Measurements from ENCODE around the gene TNNI3K. TPM values are rescaled to one million over a fixed set of nuclear protein-coding genes. Genes with fewer than 3 reads are reported as not detected.

Gene TNNI3K
- total RNA-seq, 1 experiment from 2014 or later = not detected

- Mint-ChIP-seq H3K4me3 (no peak overlapping the region), H3K9me3 (no peaks in the 10 kb centered on the region), H3K4me1 (no peaks in the 10 kb centered on the region), H3K27ac (no peak overlapping the region), H3K27me3 (ENCODE audit: low read depth) (no peaks in the 10 kb centered on the region), H3K36me3 (ENCODE audit: insufficient read depth in 1 of 3, low read depth in 3 of 3) (no peaks in the 10 kb centered on the region)
- H2AFZ ChIP-seq (ENCODE audit: low read length) = no peak overlapping the region
- no peak for TF ChIP-seq CTCF (conservative IDR thresholded peaks at IDR 0.05)
- no peaks in the 10 kb centered on the region for H4K20me1 ChIP-seq (ENCODE audit: control insufficient read depth, insufficient read depth, insufficient read length)
- WGBS (ENCODE audit: extremely low coverage, insufficient read length, low lambda C conversion rate) = no CpG with 5 or more reads among the region's 6 CpGs
- H3T11ph ChIP-seq (ENCODE audit: low read length) = no peak overlapping the region
- H3K27me3 ChIP-seq (ENCODE audit: insufficient read depth, low read length) = no peaks in the 10 kb centered on the region
- no peak overlapping the region for H3K4ac ChIP-seq (ENCODE audit: low read depth, low read length)
- no peak overlapping the region for H2BK15ac ChIP-seq (ENCODE audit: low read depth, low read length)
- no peaks in the 10 kb centered on the region for H3K79me1 ChIP-seq (ENCODE audit: insufficient read depth, low read depth, low read length, poor library complexity, severe bottlenecking)
- H3K14ac ChIP-seq (ENCODE audit: insufficient read depth, low read length) = no peak overlapping the region
- no peak overlapping the region for H3K18ac ChIP-seq (ENCODE audit: insufficient read length, low read depth, low read length)
- H2BK20ac ChIP-seq (ENCODE audit: low read depth, low read length, poor library complexity, severe bottlenecking) = no peak overlapping the region
- H3K23ac ChIP-seq (ENCODE audit: insufficient read length, low read depth, low read length) = no peak overlapping the region
- H3K56ac ChIP-seq (ENCODE audit: insufficient read length, low read depth, low read length) = no peak overlapping the region
- H2AK5ac ChIP-seq (ENCODE audit: insufficient read length, low read length) = no peak overlapping the region
- no peak overlapping the region for H3K27ac ChIP-seq (ENCODE audit: insufficient read length, low read depth, low read length)
- DNase-seq = peak; percentile 33
- H3K79me2 ChIP-seq (ENCODE audit: insufficient read depth, low read length) = no peaks in the 10 kb centered on the region
- no peak overlapping the region for H3K9ac ChIP-seq (ENCODE audit: extremely low read depth, insufficient read length, low read length)
- H4K8ac ChIP-seq (replicated peaks; ENCODE audit: insufficient read length, low read depth, low read length) = no peak overlapping the region
- no peaks in the 10 kb centered on the region for H3K23me2 ChIP-seq (ENCODE audit: insufficient read length, low read depth, low read length, poor library complexity, severe bottlenecking)
- H3K4me2 ChIP-seq (ENCODE audit: insufficient read depth, insufficient read length, low read length) = no peak overlapping the region
- H2BK5ac ChIP-seq (ENCODE audit: insufficient read length, low read length) = no peak overlapping the region
- no peak overlapping the region for H2BK120ac ChIP-seq (ENCODE audit: low read depth, low read length, poor library complexity, severe bottlenecking)
- H4K91ac ChIP-seq (ENCODE audit: insufficient read length, low read depth, low read length) = no peak overlapping the region
- H4K5ac ChIP-seq (ENCODE audit: insufficient read length, low read depth, low read length) = no peak overlapping the region
- no peaks in the 10 kb centered on the region; the same call in 1 of the 2 replicates for H3K4me1 ChIP-seq (ENCODE audit: insufficient read depth, low read length)
- H3K9me3 ChIP-seq (ENCODE audit: control insufficient read depth, low read depth, low read length) = no peaks in the 10 kb centered on the region
- H2BK12ac ChIP-seq (ENCODE audit: insufficient read length, low read depth, low read length) = no peak overlapping the region
Measured at GRCh38 chr1:74571891-74572290, 336.7 kb downstream of the TNNI3K start.
